ENCODE measurements around the gene PIAS4.

- TF ChIP-seq CTCF (optimal IDR thresholded peaks at IDR 0.05 in 1 of 3, IDR thresholded peaks at IDR 0.05 in 1 of 3, conservative IDR thresholded peaks at IDR 0.05 in 1 of 3; ENCODE audit: extremely low read depth in 1 of 3, insufficient read depth in 2 of 3, low read length in 3 of 3) (no peak), EZH2 (IDR thresholded peaks at IDR 0.05; ENCODE audit: low read length) (no peak)
These were observed 58.1 kb downstream of the PIAS4 start for GRCh38 chr19:4065430-4066175.
